ENCODE data around the gene VWA5B2. TPM values are rescaled to one million over a fixed set of nuclear protein-coding genes. Genes with fewer than 3 reads are reported as not detected.
"Not testable (repeated sequence)": the region's sequence is repeated elsewhere in the genome, so short reads cannot be mapped to it uniquely, and the experiment has no call there.

Gene VWA5B2
- total RNA-seq, 3 donors from 2014 or later, result 0.16 TPM; not detected in 2

DNA sequence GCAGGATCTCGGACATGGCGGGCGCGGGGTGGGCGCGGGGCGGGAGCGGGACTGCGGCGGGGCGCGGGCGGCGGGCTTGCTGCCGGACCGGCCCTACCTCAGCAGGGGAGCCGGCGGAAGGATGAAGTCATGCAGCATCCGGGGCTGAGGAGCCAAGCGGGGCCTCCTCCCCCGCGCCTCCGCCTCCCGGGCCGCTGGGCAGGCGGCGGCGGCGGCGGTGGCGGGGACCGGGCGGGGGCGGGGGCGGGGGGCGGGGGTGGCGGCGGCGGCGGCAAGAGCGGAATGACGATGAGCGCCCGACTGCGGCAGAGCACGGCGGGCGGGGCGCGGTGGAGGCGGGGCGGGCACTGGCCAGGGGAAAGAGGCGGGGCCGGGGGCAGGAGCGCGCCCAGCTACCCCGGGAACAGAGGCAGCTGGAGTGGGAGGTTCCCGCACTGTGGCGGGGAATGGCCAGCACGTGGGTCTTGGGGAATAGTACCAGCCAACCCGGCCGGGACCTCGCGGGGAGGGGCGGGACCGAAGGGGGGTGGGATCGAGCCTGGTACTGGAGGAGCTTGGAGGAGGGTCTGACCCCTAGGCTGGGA is 32.0 kb downstream of the VWA5B2 start, which contains the start of gene CAMK2N2:
CAMK2N2 (minus strand) TSS at position 284 of the 584 bp plus-strand sequence; CDS start at position 16, 268 bp downstream.
- peak within 1 kb of the TSS; percentile 82 for H3K4me3 Mint-ChIP-seq
- peaks cover 2% of the 10 kb centered on the region for H3K36me3 Mint-ChIP-seq (ENCODE audit: insufficient read depth)
- ATAC-seq (peak; percentile 56 to 59), DNase-seq (peak; percentile 46)
- peaks cover 30% of the 10 kb centered on the region for H3K27me3 Mint-ChIP-seq (ENCODE audit: low read depth)
- peaks cover 21% of the 10 kb centered on the region for H3K4me1 Mint-ChIP-seq (ENCODE audit: low read depth)
- no peaks in the 10 kb centered on the region for H3K9me3 Mint-ChIP-seq

DNA sequence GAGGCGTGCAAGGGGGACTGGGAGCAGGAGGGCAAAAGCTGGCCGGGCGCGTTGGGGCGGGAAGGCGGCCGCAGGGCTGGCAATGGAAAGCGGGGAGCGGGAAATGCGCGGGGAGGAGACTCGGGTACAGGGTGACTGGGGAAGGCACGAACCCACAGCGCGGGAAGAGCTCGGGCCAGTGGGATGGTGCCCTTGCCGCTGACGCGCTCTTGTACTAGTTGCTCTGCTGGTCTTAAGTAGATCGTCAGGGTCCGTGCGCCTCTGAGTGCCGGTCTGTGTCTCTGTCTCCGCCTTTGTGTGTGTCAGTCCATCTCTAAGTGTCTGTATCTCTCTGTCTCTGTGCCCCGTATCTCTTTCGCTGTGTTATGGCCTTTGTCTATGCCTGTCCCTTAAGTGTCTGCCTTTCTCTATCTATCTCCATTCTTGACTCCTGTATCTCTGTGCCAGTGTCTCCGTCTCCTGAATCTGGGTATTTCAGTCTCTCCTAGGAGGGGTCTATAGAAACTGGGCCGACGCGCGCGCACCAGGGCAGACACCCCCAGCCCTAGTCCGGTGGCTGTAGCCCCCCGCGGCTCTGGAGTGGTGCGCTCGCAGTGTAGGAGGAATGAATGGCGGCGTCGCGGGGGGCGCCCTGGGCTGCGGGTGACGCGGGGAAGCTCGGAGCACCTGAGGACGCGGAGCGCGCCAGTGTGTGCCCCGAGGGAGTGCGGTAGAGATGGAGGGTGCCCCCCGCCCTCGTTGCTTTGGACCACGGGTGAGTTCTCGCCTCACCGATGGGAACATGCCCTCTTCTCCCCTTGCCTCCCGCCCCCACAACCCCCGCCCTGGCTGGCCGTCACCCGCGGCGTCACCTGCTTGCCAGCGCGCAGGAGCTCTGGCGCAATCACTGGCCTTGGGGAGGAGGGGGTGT is 32.7 kb downstream of the VWA5B2 start:
- Mint-ChIP-seq H3K9me3 (no peaks in the 10 kb centered on the region), H3K36me3 (ENCODE audit: insufficient read depth) (peaks cover 2% of the 10 kb centered on the region), H3K4me3 (peak overlapping the region; percentile 79), H3K27me3 (ENCODE audit: low read depth) (peaks cover 34% of the 10 kb centered on the region), H3K4me1 (ENCODE audit: low read depth) (peaks cover 21% of the 10 kb centered on the region)
- peak; percentile 36 for DNase-seq
- peak; percentile 42 to 44 for ATAC-seq

DNA sequence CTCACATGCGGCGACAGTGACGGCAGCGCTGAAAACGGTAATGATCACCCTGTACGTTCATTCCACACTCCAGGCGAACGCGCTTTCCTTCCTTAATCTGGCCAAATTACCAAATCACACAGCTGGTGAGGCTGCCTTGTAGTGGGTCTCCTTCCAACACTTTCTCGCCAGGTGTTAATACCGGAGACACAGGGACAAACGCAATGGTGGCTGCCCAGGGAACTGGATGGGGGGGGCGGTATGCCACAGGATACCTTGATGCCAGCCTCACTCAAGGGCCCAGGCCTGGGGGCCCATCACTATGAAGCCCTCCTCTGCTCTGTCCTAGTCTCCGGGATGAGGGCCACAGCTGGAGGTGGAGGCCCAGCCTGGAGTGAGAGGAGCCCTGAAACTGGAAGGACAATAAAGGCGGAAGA is 33.4 kb downstream of the VWA5B2 start:
- Mint-ChIP-seq H3K27me3 (ENCODE audit: low read depth) (peaks cover 40% of the 10 kb centered on the region), H3K9me3 (no peaks in the 10 kb centered on the region), H3K4me1 (ENCODE audit: low read depth) (peaks cover 21% of the 10 kb centered on the region), H3K36me3 (ENCODE audit: insufficient read depth) (no peaks in the 10 kb centered on the region), H3K4me3 (peak overlapping the region; percentile 61)
- no peak for ATAC-seq
- DNase-seq, result no peak

DNA sequence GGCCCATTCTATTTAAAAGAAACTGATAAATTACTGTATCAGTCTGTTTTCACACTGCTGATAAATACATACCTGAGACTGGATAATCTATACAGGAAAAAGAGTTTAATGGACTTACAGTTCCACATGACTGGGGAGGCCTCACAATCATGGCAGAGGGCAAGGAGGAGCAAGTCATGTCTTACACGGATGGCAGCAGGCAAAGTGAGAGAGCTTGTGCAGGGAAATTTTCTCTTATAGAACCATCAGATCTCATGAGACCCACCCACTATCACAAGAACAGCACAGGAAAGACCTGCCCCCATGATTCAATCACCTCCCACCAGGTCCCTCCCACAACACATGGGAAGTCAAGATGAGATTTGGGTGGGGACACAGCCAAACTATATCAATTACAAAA is 37.9 kb downstream of the VWA5B2 start:
- not testable (repeated sequence) for H3K4me3 Mint-ChIP-seq; H3K36me3 Mint-ChIP-seq (ENCODE audit: insufficient read depth); ATAC-seq; H3K9me3 Mint-ChIP-seq; DNase-seq; H3K4me1 Mint-ChIP-seq (ENCODE audit: low read depth)
- H3K27me3 Mint-ChIP-seq (ENCODE audit: low read depth), result peaks cover 46% of the 10 kb centered on the region

DNA sequence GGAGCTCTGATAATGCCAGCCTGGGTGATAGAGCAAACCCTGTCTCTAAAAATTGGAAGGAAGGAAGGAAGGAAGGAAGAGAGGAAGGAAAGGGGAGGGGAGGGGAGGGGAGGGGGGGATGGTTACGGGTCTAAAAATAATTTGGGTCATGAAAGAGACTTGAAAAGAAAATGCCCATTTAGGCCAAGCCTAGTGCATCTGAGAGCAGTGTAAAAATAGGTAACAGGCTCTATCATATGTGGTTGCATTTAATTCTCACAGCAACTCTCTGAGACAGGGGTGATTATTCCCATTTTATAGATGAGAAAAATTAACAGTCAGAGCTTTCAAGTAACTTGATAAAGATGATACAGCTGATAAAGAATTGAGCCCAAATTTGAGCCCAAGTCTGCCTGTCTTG is 42.9 kb downstream of the VWA5B2 start:
- Mint-ChIP-seq H3K4me1 (ENCODE audit: low read depth) (peaks cover 3% of the 10 kb centered on the region), H3K9me3 (no peaks in the 10 kb centered on the region), H3K36me3 (ENCODE audit: insufficient read depth) (no peaks in the 10 kb centered on the region), H3K27me3 (ENCODE audit: low read depth) (peaks cover 50% of the 10 kb centered on the region), H3K4me3 (no peak overlapping the region)
- no peak for DNase-seq
- ATAC-seq, result no peak

DNA sequence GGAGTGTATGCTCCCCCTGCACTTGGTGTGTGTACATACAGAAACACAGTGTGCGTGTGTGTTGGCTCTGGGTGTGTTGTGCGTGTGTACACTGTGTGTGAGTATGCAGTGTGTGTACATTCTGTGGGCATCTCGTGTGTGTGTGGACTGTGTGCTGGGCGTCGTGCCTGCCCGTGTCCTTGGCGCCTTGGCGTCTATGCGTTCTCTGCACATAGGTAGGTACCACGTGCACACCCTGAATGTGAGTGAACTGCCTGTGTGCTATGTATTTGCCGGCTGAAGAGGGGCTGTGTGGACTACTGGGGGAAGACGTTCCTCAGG is 46.0 kb downstream of the VWA5B2 start:
- DNase-seq (no peak), ATAC-seq (no peak)
- no peaks in the 10 kb centered on the region for H3K9me3 Mint-ChIP-seq
- peaks cover 3% of the 10 kb centered on the region for H3K4me1 Mint-ChIP-seq (ENCODE audit: low read depth)
- H3K36me3 Mint-ChIP-seq (ENCODE audit: insufficient read depth), result no peaks in the 10 kb centered on the region
- H3K4me3 Mint-ChIP-seq, result no peak overlapping the region
- H3K27me3 Mint-ChIP-seq (ENCODE audit: low read depth), result peaks cover 49% of the 10 kb centered on the region

DNA sequence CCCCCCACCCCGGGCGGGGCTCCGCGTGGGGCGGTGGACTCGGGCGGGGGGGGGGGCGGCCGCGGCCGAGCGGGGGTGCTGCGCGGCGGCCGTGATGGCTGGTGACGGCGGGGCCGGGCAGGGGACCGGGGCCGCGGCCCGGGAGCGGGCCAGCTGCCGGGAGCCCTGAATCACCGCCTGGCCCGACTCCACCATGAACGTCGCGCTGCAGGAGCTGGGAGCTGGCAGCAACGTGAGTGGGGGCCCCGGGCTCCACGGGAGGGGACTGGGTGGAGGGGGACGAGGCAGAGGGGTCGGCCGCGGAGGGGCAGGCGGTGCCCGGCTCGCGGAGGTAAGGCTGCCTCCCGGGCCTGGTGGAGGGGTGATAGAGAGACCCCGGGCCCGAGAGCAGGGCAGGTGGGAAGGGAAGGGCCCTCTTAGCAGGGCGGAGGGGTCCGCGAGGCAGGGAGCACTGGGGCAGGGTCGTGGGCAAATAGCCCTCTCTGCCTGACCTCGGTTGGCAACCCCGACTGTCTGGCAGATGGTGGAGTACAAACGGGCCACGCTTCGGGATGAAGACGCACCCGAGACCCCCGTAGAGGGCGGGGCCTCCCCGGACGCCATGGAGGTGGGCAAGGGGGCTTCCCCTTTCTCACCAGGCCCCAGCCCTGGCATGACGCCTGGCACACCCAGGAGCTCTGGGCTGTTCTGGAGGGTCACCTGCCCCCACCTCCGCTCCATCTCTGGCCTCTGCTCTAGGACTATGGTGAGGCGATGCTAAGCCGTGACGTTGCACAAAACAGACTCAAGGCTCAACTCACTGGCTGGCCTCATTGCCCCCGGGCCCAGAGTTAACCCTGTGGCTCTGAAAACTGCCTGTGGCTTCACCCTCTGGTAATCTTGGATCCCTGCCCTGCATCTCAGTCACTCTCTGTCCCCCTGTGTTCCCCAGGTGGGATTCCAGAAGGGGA is 46.9 kb downstream of the VWA5B2 start, which contains the start of gene ECE2:
ECE2 (plus strand) TSS at position 62 of the 950 bp plus-strand sequence; CDS start at position 194, 132 bp downstream.
- Mint-ChIP-seq H3K27me3 (ENCODE audit: low read depth) (peaks cover 47% of the 10 kb centered on the region), H3K4me3 (no peak within 1 kb of the TSS), H3K4me1 (ENCODE audit: low read depth) (peaks cover 3% of the 10 kb centered on the region), H3K9me3 (no peaks in the 10 kb centered on the region), H3K36me3 (ENCODE audit: insufficient read depth) (no peaks in the 10 kb centered on the region)
- ATAC-seq, result peak in 1 of 2 donors; percentile 53
- no peak for DNase-seq

DNA sequence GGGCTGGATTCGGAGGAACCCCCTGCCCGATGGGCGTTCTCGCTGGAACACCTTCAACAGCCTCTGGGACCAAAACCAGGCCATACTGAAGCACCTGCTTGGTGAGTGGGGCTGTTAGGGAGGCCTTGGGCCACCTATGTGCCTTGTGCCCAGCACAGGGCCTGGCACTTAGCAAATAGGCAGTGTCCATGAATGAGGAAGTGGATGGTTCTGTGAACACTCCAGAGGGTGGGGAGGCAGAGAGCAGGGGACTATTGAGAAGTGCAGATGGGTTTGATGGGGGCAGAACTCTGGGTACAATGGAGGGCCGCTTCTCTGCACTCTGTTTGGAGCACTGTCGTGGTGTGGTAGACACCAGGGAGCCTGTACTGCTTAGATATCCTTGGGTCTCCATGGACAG is 48.0 kb downstream of the VWA5B2 start:
- Mint-ChIP-seq H3K9me3 (no peaks in the 10 kb centered on the region), H3K36me3 (ENCODE audit: insufficient read depth) (no peaks in the 10 kb centered on the region), H3K27me3 (ENCODE audit: low read depth) (peaks cover 38% of the 10 kb centered on the region), H3K4me1 (ENCODE audit: low read depth) (peaks cover 3% of the 10 kb centered on the region), H3K4me3 (no peak overlapping the region)
- ATAC-seq (no peak), DNase-seq (no peak)

DNA sequence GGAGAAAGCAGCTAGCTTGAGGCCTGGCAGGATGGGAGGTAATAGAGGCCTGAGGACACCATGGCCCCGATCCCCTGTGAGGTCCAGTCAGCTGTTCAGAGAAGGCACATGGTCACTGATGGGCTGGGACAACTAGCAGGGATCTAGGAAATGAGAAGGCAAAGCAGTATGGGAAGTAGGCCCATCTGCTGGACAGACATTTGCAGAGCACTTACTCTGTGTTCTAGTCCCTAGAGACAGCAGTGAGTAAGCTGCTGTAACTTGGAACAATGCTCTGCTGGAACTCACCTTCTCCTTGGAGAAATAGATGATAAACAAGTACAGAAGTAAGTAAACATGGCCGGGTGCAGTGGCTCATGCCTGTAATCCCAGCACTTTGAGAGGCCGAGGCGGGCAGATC is 53.6 kb downstream of the VWA5B2 start:
- Mint-ChIP-seq H3K27me3 (ENCODE audit: low read depth) (peaks cover 16% of the 10 kb centered on the region), H3K9me3 (no peaks in the 10 kb centered on the region)

DNA sequence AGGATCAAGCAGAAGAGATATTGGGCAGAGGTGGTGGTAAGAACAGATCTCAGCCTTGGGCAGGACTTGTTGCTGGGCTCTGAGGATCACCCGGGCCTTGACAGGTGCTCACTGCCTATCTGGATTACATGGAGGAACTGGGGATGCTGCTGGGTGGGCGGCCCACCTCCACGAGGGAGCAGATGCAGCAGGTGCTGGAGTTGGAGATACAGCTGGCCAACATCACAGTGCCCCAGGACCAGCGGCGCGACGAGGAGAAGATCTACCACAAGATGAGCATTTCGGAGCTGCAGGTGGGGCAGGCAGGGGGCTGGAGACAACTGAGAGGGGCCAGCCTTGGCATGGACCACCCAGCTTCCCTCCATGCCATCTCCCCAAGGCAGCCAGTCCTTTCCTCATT is 54.3 kb downstream of the VWA5B2 start:
- H3K9me3 Mint-ChIP-seq, result no peaks in the 10 kb centered on the region
- peaks cover 12% of the 10 kb centered on the region for H3K27me3 Mint-ChIP-seq (ENCODE audit: low read depth)
- no peaks in the 10 kb centered on the region for H3K4me1 Mint-ChIP-seq (ENCODE audit: low read depth)
- ATAC-seq, result no peak
- H3K4me3 Mint-ChIP-seq, result no peak overlapping the region
- H3K36me3 Mint-ChIP-seq (ENCODE audit: insufficient read depth), result no peaks in the 10 kb centered on the region
- DNase-seq, result no peak

More for the DNA sequence above, 53.6 kb downstream of the VWA5B2 start:
- Mint-ChIP-seq H3K36me3 (ENCODE audit: insufficient read depth) (no peaks in the 10 kb centered on the region), H3K4me1 (ENCODE audit: low read depth) (no peaks in the 10 kb centered on the region), H3K4me3 (no peak overlapping the region)
- DNase-seq (no peak), ATAC-seq (no peak)

DNA sequence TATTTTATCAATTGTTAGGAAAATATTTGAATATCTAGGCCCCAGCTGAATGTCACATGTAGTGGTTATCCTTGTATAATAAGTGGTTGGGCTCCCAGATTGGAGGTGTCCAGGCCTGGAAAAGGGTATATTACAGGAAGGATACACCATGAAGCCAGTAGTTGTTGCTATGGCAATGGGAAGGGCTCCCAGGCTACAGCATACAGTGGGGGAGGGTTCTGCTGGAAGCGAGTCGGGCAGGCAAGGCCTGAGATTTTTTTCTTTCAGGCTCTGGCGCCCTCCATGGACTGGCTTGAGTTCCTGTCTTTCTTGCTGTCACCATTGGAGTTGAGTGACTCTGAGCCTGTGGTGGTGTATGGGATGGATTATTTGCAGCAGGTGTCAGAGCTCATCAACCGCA is 55.3 kb downstream of the VWA5B2 start:
- H3K27me3 Mint-ChIP-seq (ENCODE audit: low read depth), result peaks cover 19% of the 10 kb centered on the region
- ATAC-seq, result peak in 1 of 2 donors; percentile 47
- H3K9me3 Mint-ChIP-seq, result no peaks in the 10 kb centered on the region
- H3K4me3 Mint-ChIP-seq, result no peak overlapping the region
- no peaks in the 10 kb centered on the region for H3K36me3 Mint-ChIP-seq (ENCODE audit: insufficient read depth)
- H3K4me1 Mint-ChIP-seq (ENCODE audit: low read depth), result no peaks in the 10 kb centered on the region
- no peak for DNase-seq

DNA sequence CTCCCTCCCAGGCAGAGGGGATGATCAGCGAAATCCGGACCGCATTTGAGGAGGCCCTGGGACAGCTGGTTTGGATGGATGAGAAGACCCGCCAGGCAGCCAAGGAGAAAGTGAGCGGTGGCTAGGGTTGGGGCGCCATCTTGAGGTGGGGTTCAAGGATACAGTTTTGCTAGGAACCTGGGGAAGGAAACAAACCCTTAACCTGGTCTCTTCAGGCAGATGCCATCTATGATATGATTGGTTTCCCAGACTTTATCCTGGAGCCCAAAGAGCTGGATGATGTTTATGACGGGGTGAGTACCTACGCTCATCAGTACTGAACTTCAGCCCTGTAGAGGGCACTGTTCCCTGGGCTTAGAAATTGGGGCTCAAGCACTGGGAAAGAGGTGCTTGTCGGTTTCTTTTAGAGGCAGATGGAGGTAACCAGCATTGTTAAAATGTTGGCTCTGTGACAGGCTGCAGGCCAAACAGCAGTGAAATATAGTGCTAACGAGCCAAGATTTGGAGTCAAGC is 60.1 kb downstream of the VWA5B2 start:
- peaks cover 20% of the 10 kb centered on the region for H3K27me3 Mint-ChIP-seq (ENCODE audit: low read depth)
- no peaks in the 10 kb centered on the region for H3K9me3 Mint-ChIP-seq
- DNase-seq, result peak; percentile 60
- H3K4me3 Mint-ChIP-seq, result no peak overlapping the region
- H3K4me1 Mint-ChIP-seq (ENCODE audit: low read depth), result no peaks in the 10 kb centered on the region
- no peaks in the 10 kb centered on the region for H3K36me3 Mint-ChIP-seq (ENCODE audit: insufficient read depth)
- ATAC-seq, result peak; percentile 77 to 83

DNA sequence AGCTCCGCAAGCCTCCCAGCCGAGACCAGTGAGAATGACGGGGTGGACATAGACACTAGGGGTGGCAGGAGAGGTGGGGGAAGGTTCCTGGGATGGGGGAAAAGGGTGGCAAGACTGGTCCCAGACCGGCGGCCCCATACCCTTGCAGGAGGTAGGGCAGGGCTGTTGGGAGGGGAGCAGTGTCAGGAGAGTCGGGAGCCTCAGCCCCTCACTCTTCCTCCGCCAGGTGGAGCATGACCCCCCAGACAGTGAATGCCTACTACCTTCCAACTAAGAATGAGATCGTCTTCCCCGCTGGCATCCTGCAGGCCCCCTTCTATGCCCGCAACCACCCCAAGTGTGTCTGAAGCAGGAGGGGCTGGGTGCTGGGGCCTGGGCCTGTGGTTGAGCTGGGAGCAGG is 60.9 kb downstream of the VWA5B2 start:
- no peaks in the 10 kb centered on the region for H3K36me3 Mint-ChIP-seq (ENCODE audit: insufficient read depth)
- no peak overlapping the region for H3K4me3 Mint-ChIP-seq
- DNase-seq (no peak), ATAC-seq (no peak)
- H3K27me3 Mint-ChIP-seq (ENCODE audit: low read depth), result peaks cover 22% of the 10 kb centered on the region
- H3K4me1 Mint-ChIP-seq (ENCODE audit: low read depth), result no peaks in the 10 kb centered on the region
- no peaks in the 10 kb centered on the region for H3K9me3 Mint-ChIP-seq
